Measurements from ENCODE around the gene TPP2.

DNA sequence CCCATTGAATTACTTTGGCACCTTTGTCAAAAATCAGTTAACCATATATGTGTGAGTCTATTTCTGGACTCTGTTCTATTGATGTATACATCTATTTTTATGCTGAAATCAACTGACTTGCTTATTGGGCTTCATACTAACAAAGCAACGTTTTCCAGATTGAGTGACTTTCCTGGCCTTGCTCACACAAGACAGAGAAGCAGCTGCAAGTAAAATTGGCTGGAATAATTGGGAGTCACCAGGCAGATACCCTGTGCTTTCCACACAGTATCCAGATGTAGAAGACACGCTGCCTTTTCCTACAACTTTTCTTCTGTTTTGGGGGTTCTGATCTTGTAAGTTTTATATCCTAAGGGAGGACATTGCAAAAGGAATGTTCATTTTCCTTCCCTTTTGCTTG, 86.9 kb downstream of the TPP2 start:
- TF ChIP-seq, protein P1, sequence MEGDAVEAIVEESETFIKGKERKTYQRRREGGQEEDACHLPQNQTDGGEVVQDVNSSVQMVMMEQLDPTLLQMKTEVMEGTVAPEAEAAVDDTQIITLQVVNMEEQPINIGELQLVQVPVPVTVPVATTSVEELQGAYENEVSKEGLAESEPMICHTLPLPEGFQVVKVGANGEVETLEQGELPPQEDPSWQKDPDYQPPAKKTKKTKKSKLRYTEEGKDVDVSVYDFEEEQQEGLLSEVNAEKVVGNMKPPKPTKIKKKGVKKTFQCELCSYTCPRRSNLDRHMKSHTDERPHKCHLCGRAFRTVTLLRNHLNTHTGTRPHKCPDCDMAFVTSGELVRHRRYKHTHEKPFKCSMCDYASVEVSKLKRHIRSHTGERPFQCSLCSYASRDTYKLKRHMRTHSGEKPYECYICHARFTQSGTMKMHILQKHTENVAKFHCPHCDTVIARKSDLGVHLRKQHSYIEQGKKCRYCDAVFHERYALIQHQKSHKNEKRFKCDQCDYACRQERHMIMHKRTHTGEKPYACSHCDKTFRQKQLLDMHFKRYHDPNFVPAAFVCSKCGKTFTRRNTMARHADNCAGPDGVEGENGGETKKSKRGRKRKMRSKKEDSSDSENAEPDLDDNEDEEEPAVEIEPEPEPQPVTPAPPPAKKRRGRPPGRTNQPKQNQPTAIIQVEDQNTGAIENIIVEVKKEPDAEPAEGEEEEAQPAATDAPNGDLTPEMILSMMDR (IDR thresholded peaks at IDR 0.05), result no peak
- no peak for TF ChIP-seq POLR2A (IDR thresholded peaks at IDR 0.05)

All from esophagus squamous epithelium (tissue), 4 donors.